Ishikawa (cell line): ENCODE data around the gene GNPTG.

Experiments
- CEBPB ChIP-seq: IDR thresholded peaks from 2 replicates; pipeline ENCODE4 v1.6.1; 2012
- EP300 ChIP-seq: IDR thresholded peaks from 2 replicates; pipeline ENCODE4 v1.6.1; 2012; ENCODE audit warnings: borderline replicate concordance
- TAF1 ChIP-seq: IDR thresholded peaks from 2 replicates; pipeline ENCODE4 v1.6.1; 2012; ENCODE audit warnings: low read depth, mild to moderate bottlenecking

DNA sequence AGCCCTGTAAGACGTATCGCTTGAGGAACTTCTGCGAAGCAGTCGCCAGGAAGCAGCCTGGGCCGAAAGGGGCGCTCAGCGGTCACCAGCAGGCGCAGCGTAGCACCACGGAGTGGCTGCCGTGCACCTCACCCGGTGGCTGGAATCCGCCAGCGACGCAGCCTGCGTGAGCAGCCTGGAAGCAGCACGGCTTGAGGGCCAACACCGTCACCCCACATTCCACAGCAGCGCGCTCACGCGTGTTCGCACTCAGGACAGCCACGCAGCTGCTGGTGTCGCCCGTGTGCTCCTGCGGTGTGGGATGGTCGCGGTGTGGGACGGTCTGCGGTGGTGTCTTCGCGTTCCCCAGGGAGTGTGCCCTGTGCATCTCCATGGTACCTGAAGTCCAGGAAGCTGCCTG lies 32.7 kb upstream of the GNPTG start:
- no peak for TF ChIP-seq EP300
- TF ChIP-seq CEBPB = no peak
- TF ChIP-seq TAF1 = no peak
